GM12801 (cell line): ENCODE measurements around the gene SCUBE1.

Experiments
- CTCF ChIP-seq: IDR thresholded peaks from one replicate; pipeline ENCODE4 v1.5.1; 2011; ENCODE audit warnings: control low read depth; ENCODE audit not compliant: insufficient read length; ENCODE audit errors: extremely low read depth

The SCUBE1 gene

GRCh38 chr22:43349636-43350035, 6.5 kb upstream of the SCUBE1 start:
- no peak for TF ChIP-seq CTCF

GRCh38 chr22:43346521-43346929, 3.4 kb upstream of the SCUBE1 start:
- TF ChIP-seq CTCF: no peak

- no peak for TF ChIP-seq CTCF
These were observed 2.7 kb upstream of the SCUBE1 start for GRCh38 chr22:43345761-43346301.

- TF ChIP-seq CTCF: no peak
These were observed 2.2 kb upstream of the SCUBE1 start for GRCh38 chr22:43345356-43345755.

- TF ChIP-seq CTCF: no peak
These were observed 1.3 kb upstream of the SCUBE1 start for GRCh38 chr22:43344520-43344787.

GRCh38 chr22:43343670-43344519, 723 bp upstream of the SCUBE1 start:
- no peak for TF ChIP-seq CTCF

- TF ChIP-seq CTCF: no peak
These were observed 568 bp downstream of the SCUBE1 start for GRCh38 chr22:43342347-43343261.
